A549 treated with AZD2906 at 1 μM for 4 hours (cell line): Measurements from ENCODE around the gene ATP2C1. TPM values are rescaled to one million over a fixed set of nuclear protein-coding genes. Genes with fewer than 3 reads are reported as not detected.

Source experiments
- total RNA-seq: library from RNA; stranded (reverse); fragments of 200-300 nt; extraction: Qiagen RNA extraction; gene quantifications from 5 replicates; pipeline ENCODE4 v1.2.3, GENCODE V29; 2022

The ATP2C1 gene
- 26.4 to 30.6 TPM (median 29.4 TPM) in 5 replicates for total RNA-seq

GRCh38 chr3:130893376-130894129 lies at the start of gene ATP2C1:
TSS of gene ATP2C1 (plus strand) at chr3:130894084. CDS start at chr3:130894770, 686 bp downstream.

GRCh38 chr3:131026321-131027151 lies 132.7 kb downstream of the ATP2C1 start, which contains the start of the genes ASTE1 and NEK11:
TSS of gene ASTE1 (minus strand) at chr3:131026825. CDS start at chr3:131025306, 1,519 bp downstream.
TSS of gene NEK11 (plus strand) at chr3:131026877. CDS start at chr3:131029709, 2,832 bp downstream.

Other genes starting within 250 kb of the ATP2C1 start
- gene PIK3R4, start 147.3 kb upstream of the ATP2C1 start, total RNA-seq = 15.4 to 18.3 TPM (median 16.3 TPM) in 5 replicates
- 4.5 to 5.6 TPM (median 5.1 TPM) in 5 replicates for gene ASTE1, start 132.7 kb downstream of the ATP2C1 start, total RNA-seq
- 3.9 to 4.4 TPM (median 4.2 TPM) in 5 replicates for gene NEK11, start 132.8 kb downstream of the ATP2C1 start, total RNA-seq